K562 (cell line): ENCODE data around the gene PDCD1. TPM values are rescaled to one million over a fixed set of nuclear protein-coding genes. Genes with fewer than 3 reads are reported as not detected.

Experiments
- CTCF ChIP-seq, 3 experiments: IDR thresholded peaks in 2 of 3; conservative IDR thresholded peaks in 1 of 3; 2 replicates each; pipeline ENCODE4 v1.5.1; 2011 to 2012; ENCODE audit warnings: low read length in 3 of 3, mild to moderate bottlenecking in 3 of 3, control low read depth in 2 of 3, improper control_type of control experiment in 1 of 3, inconsistent platforms in 1 of 3, low read depth in 1 of 3, mixed read lengths in 1 of 3, moderate library complexity in 1 of 3; ENCODE audit not compliant: insufficient read depth in 2 of 3
- EP400 ChIP-seq: fragments of 450-650 bp; IDR thresholded peaks from 2 replicates; pipeline ENCODE4 v1.6.1; 2017; ENCODE audit warnings: antibody characterized with exemption, mild to moderate bottlenecking, moderate library complexity
- KLF1 ChIP-seq: fragments of 450-650 bp; IDR thresholded peaks from 2 replicates; pipeline ENCODE4 v1.6.1; 2016; ENCODE audit warnings: missing genetic modification characterization, missing compliant biosample characterization
- POLR2G ChIP-seq: fragments of 200-400 bp; formaldehyde crosslinking; IDR thresholded peaks from 2 replicates; pipeline ENCODE4 v1.6.1; 2017; ENCODE audit warnings: low read depth, mild to moderate bottlenecking, antibody characterized with exemption, low read length, moderate library complexity
- polyA plus RNA-seq, 8 experiments: library from polyadenylated mRNA; depleted of rRNA in 4 of 8; stranded (reverse) in 5 of 8; unstranded in 3 of 8; fragments of >200 nt; fragmentation: Nextera tagmentation in 2 of 8; fragmentation: Illumina TruSeq in 1 of 8; extraction: Ambion mirVana in 2 of 8; extraction: Trizol in 1 of 8; gene quantifications; 2 replicates each; pipeline versions ENCODE4 v1.2.1 to v1.2.3, GENCODE V29; 2011 to 2014; ENCODE audit warnings: inconsistent platforms in 1 of 8, missing spikeins in 1 of 8
- total RNA-seq, 7 experiments: library from RNA; depleted of rRNA in 6 of 7; stranded (reverse); fragments of >200 nt in 6 of 7; fragmentation: Illumina TruSeq in 2 of 7; extraction: Trizol in 2 of 7; gene quantifications; 2 replicates each; pipeline versions ENCODE4 v1.2.1 to v1.2.3, GENCODE V29; 2011 to 2021; ENCODE audit warnings: low replicate concordance in 1 of 7
- TF ChIP-seq, protein P1 (sequence below): fragments of 200-800 bp; sonication (Bioruptor generic); IDR thresholded peaks from 2 replicates; pipeline ENCODE4 v1.6.1; 2017; ENCODE audit warnings: missing genetic modification characterization, missing compliant biosample characterization

PDCD1 gene
- total and polyA plus RNA-seq, 9 of the 15 experiments (the other 6 are each of a cell fraction or from before 2014, with no cell fraction given) = 0.15 to 2.5 (median 1.0) TPM; not detected in 2

DNA sequence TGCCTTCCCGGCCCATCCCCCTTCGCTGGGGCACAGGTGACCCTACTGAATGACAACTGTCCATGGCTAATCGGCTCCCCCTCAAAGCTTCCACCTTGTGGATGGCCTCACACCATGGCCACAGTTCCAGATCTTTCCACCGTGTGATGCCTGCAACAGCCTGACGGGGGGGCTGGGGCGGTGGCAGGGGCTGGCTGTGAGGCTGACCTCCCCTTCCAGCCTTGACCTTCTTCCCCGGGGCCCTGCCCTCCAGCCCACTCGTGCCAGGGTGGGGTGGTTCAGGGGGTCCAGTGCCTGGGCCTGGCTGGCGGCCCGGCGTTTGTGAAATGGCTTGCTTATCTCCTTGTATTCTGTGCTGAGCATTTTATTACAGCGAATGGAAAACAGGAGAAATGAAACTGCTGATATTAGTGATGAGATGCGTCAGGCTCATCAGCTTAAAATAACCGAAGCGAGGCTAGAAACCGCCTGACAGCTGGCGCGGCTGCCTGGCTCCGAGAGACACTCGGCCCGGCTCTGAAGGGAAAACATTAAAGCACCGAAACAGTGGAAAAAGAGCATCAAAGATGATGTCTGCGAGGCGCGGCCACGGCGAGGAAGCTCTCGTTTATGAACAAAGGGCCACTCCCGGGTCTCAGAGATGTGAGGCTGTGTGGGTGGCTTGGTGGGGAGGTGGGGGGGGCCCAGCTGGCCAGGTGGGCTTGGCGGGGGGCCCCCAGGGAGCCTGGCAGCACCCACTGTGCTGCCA is 916 bp upstream of the PDCD1 start (continued):
- TF ChIP-seq KLF1 (tag) (peak; percentile 84), EP400 (no peak), POLR2G (0 out of 2 replicates have a peak, but pooled peaks have one; percentile 13), CTCF (IDR thresholded peaks at IDR 0.05 in 2 of 3, conservative IDR thresholded peaks at IDR 0.05 in 1 of 3; ENCODE audit: insufficient read depth in 2 of 3, low read depth in 1 of 3, low read length in 3 of 3) (peak; percentile 32 to 54 (median 41); a peak in 5 of 6 replicates)
- TF ChIP-seq, protein P1, sequence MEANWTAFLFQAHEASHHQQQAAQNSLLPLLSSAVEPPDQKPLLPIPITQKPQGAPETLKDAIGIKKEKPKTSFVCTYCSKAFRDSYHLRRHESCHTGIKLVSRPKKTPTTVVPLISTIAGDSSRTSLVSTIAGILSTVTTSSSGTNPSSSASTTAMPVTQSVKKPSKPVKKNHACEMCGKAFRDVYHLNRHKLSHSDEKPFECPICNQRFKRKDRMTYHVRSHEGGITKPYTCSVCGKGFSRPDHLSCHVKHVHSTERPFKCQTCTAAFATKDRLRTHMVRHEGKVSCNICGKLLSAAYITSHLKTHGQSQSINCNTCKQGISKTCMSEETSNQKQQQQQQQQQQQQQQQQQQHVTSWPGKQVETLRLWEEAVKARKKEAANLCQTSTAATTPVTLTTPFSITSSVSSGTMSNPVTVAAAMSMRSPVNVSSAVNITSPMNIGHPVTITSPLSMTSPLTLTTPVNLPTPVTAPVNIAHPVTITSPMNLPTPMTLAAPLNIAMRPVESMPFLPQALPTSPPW (CRISPR knock-in tag) = peak; percentile 43; the same call in 1 of the 2 replicates
